ENCODE results near the gene MEIOC. TPM values are rescaled to one million over a fixed set of nuclear protein-coding genes. Genes with fewer than 3 reads are reported as not detected.

The MEIOC gene
- total and polyA plus RNA-seq, 2 of the 8 experiments (the other 6 are each of a cell fraction or from before 2014, with no cell fraction given) = 4.2 to 4.8 TPM

DNA sequence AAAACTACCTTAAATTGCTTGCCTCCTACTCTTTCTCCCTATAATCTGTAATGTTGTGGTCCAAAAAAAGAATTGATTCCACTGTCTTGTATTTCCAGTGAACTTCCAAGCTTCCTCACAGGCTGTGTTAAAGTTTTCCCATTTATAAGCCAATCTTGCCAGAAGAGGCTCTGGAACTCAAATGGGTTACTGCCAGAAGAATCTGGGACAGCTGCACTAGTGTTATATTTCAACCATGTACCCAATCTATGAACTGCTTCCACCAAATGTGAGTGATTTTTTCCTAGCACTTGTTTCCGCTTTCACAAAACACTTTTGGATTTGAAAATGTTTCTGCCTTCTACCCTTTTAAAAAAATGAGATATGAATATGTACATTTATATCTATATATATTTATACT, 31.5 kb downstream of the MEIOC start (continued):
- no peak for TF ChIP-seq RAD21 (IDR thresholded peaks at IDR 0.05 in 1 of 2, conservative IDR thresholded peaks at IDR 0.05 in 1 of 2; ENCODE audit: low read depth in 2 of 2, low read length in 2 of 2)
- no peak for TF ChIP-seq POU5F1 (IDR thresholded peaks at IDR 0.05; ENCODE audit: low read depth, low read length)
- TF ChIP-seq CHD2 (IDR thresholded peaks at IDR 0.05; ENCODE audit: low read length) = no peak
- TF ChIP-seq SUZ12 (IDR thresholded peaks at IDR 0.05; ENCODE audit: low read length) = no peak
- TF ChIP-seq TCF12 (IDR thresholded peaks at IDR 0.05; ENCODE audit: low read depth, low read length) = no peak

Measured in H1 (cell line).